K562 (cell line): ENCODE data around the gene ZBTB42. TPM values are rescaled to one million over a fixed set of nuclear protein-coding genes. Genes with fewer than 3 reads are reported as not detected.

Source experiments
- ATAC-seq: fragments of 200-7000 bp; cut with Tn5 transposase; 3 replicates; pipeline ENCODE4 v1.9.1; 2020; ENCODE audit warnings: moderate library complexity
- BruUV-seq: library from RNA; stranded (reverse); fragments of 400-500 nt; replicated peaks from 2 replicates; lab custom pipeline; 2021; lab: Mats Ljungman, UMichigan
- CTCF ChIA-PET: fragments of 300-600 bp; formaldehyde crosslinking; extraction: SDS; loops from one replicate; lab custom pipeline; 2021; ENCODE audit warnings: low intra/inter-chr PET ratio; lab: Yijun Ruan, JAX
- POLR2A ChIA-PET: fragments of 300-600, 350-650 bp; sonication (Branson Sonifier 250); formaldehyde crosslinking; extraction: SDS; loops from one replicate; lab custom pipeline; 2021; ENCODE audit warnings: antibody characterized with exemption, inconsistent platforms; lab: Yijun Ruan, JAX
- DNase-seq, 4 experiments: peaks; one replicate each; pipeline versions ENCODE4 v3.0.0 to v3.0.0-alpha.2; 2011 to 2018; ENCODE audit warnings: low spot score in 3 of 4, mixed read lengths in 3 of 4; ENCODE audit errors: extremely low read depth in 1 of 4
- FAIRE-seq: peaks from 2 replicates; lab custom pipeline; 2011; peaks lifted over from hg19 to GRCh38; lab: Jason Lieb, UNC
- H2AFZ ChIP-seq: 2 replicates; pipeline ENCODE4 v1.6.0; 2011; ENCODE audit warnings: low read depth, low read length, control low read depth, inconsistent platforms
- H3K27ac ChIP-seq: fragments of 200-600 bp; 3 replicates; pipeline ENCODE4 v1.8.0; 2011; ENCODE audit warnings: low read depth, mild to moderate bottlenecking, control low read depth, inconsistent platforms, low read length, moderate library complexity, mixed read lengths; ENCODE audit errors: extremely low read depth
- H3K27me3 ChIP-seq, 2 experiments: fragments of 300-600 bp in 1 of 2; 2 replicates in 1 of 2; 3 replicates in 1 of 2; pipeline versions ENCODE4 v1.6.0 to v1.8.0; 2011; ENCODE audit warnings: inconsistent platforms in 2 of 2, low read length in 2 of 2, mild to moderate bottlenecking in 1 of 2, mixed read lengths in 1 of 2, moderate library complexity in 1 of 2; ENCODE audit not compliant: control insufficient read depth in 2 of 2, insufficient read depth in 2 of 2
- H3K36me3 ChIP-seq: fragments of 300-600 bp; 3 replicates; pipeline ENCODE4 v1.8.0; 2011; ENCODE audit warnings: mild to moderate bottlenecking, low read length, inconsistent platforms; ENCODE audit not compliant: control insufficient read depth, insufficient read depth
- H3K4me1 ChIP-seq, 2 experiments: fragments of 200-600 bp in 1 of 2; replicated peaks in 1 of 2; 2 replicates in 1 of 2; 3 replicates in 1 of 2; pipeline versions ENCODE4 v1.5.1 to v1.8.0; 2011; ENCODE audit warnings: inconsistent platforms in 2 of 2, low read length in 2 of 2, mild to moderate bottlenecking in 1 of 2, mixed read lengths in 1 of 2, moderate library complexity in 1 of 2; ENCODE audit not compliant: control insufficient read depth in 2 of 2, insufficient read depth in 2 of 2
- H3K4me2 ChIP-seq: 2 replicates; pipeline ENCODE4 v1.6.1; 2011; ENCODE audit warnings: low read length, control low read depth, inconsistent platforms, mixed read lengths; ENCODE audit not compliant: insufficient read depth
- H3K4me3 ChIP-seq: fragments of 200-600 bp; sonication (generic), shearing (Covaris generic); 2 replicates; pipeline ENCODE4 v1.5.1; 2016; ENCODE audit warnings: control low read depth, inconsistent platforms
- H3K79me2 ChIP-seq: fragments of 200-600 bp; 3 replicates; pipeline ENCODE4 v1.8.0; 2011; ENCODE audit warnings: low read length, inconsistent platforms; ENCODE audit not compliant: control insufficient read depth, insufficient read depth
- H3K9ac ChIP-seq, 2 experiments: 2 replicates each; pipeline versions ENCODE4 v1.6.0 to v1.6.1; 2011; ENCODE audit warnings: low read depth in 2 of 2, low read length in 2 of 2, control low read depth in 1 of 2, inconsistent platforms in 1 of 2, mild to moderate bottlenecking in 1 of 2, mixed read lengths in 1 of 2; ENCODE audit not compliant: insufficient read depth in 1 of 2
- H3K9me1 ChIP-seq: one replicate; pipeline ENCODE4 v1.6.0; 2011; ENCODE audit warnings: inconsistent platforms, mild to moderate bottlenecking, low read length, moderate library complexity; ENCODE audit not compliant: control insufficient read depth, insufficient read depth
- H3K9me3 ChIP-seq: replicated peaks from 2 replicates; pipeline ENCODE4 v1.5.1; 2011; ENCODE audit warnings: low read depth, low read length, inconsistent platforms; ENCODE audit not compliant: control insufficient read depth, insufficient read depth
- H4K20me1 ChIP-seq: replicated peaks from 2 replicates; pipeline ENCODE4 v1.6.1; 2011; ENCODE audit warnings: low read length, inconsistent platforms, mixed read lengths; ENCODE audit not compliant: control insufficient read depth, insufficient read depth
- ARID1B ChIP-seq: fragments of 450-650 bp; IDR thresholded peaks from 2 replicates; pipeline ENCODE4 v1.6.1; 2016; ENCODE audit warnings: antibody characterized with exemption, mild to moderate bottlenecking, inconsistent platforms
- GATAD2B ChIP-seq: fragments of 450-650 bp; IDR thresholded peaks from 2 replicates; pipeline ENCODE4 v1.6.1; 2017; ENCODE audit warnings: mild to moderate bottlenecking, borderline replicate concordance
- HNRNPL ChIP-seq: fragments of 200-400 bp; formaldehyde crosslinking; IDR thresholded peaks from 2 replicates; pipeline ENCODE4 v1.6.1; 2017; ENCODE audit warnings: low read depth, mild to moderate bottlenecking, low read length
- MBD1 ChIP-seq: fragments of 250-450 bp; sonication (Bioruptor Pico); IDR thresholded peaks from 2 replicates; pipeline ENCODE4 v1.8.0; 2022; ENCODE audit warnings: inconsistent platforms
- NCOA2 ChIP-seq, 2 experiments: fragments of 450-650 bp; IDR thresholded peaks; 2 replicates each; pipeline ENCODE4 v1.6.1; 2018; ENCODE audit warnings: mild to moderate bottlenecking in 2 of 2, moderate library complexity in 1 of 2; ENCODE audit not compliant: partially characterized antibody in 2 of 2
- RBBP5 ChIP-seq: fragments of 200-600 bp; sonication (generic); IDR thresholded peaks from 2 replicates; pipeline ENCODE4 v1.6.1; 2012; ENCODE audit warnings: borderline replicate concordance, mild to moderate bottlenecking, low read length, control low read depth, inconsistent platforms; ENCODE audit not compliant: insufficient read depth, poor library complexity, severe bottlenecking
- RBFOX2 ChIP-seq: fragments of 200-400 bp; formaldehyde crosslinking; IDR thresholded peaks from 2 replicates; pipeline ENCODE4 v1.6.1; 2017; ENCODE audit warnings: low read depth, mild to moderate bottlenecking, low read length, moderate library complexity
- SMC3 ChIP-seq: conservative IDR thresholded peaks from 2 replicates; pipeline ENCODE4 v1.6.1; 2011; ENCODE audit warnings: low read depth, low read length, improper control_type of control experiment; ENCODE audit not compliant: insufficient read depth
- TOE1 ChIP-seq, 2 experiments: fragments of 450-650 bp in 1 of 2; sonication (generic) in 1 of 2; formaldehyde crosslinking in 1 of 2; IDR thresholded peaks; 2 replicates each; pipeline versions ENCODE4 v1.7.1 to v1.8.0; 2016 to 2022; ENCODE audit warnings: borderline replicate concordance in 2 of 2, mild to moderate bottlenecking in 2 of 2, antibody characterized with exemption in 1 of 2, inconsistent platforms in 1 of 2, low read depth in 1 of 2, missing genetic modification reagents in 1 of 2, moderate library complexity in 1 of 2
- ZBTB2 ChIP-seq: fragments of 450-650 bp; IDR thresholded peaks from 2 replicates; pipeline ENCODE4 v1.6.1; 2016; ENCODE audit warnings: antibody characterized with exemption
- ZBTB26 ChIP-seq: fragments of 450-650 bp; formaldehyde crosslinking; IDR thresholded peaks from 2 replicates; pipeline ENCODE4 v1.4.0; 2022; ENCODE audit warnings: missing genetic modification characterization
- ZNF584 ChIP-seq: fragments of 200-800 bp; sonication (Bioruptor generic); IDR thresholded peaks from 2 replicates; pipeline ENCODE4 v1.6.1; 2016; ENCODE audit warnings: low read depth, mild to moderate bottlenecking, missing genetic modification characterization, missing compliant biosample characterization
- WGBS: fragments of 100-300 bp; shearing (Covaris generic); methylation state at CpG from one replicate; pipeline ENCODE4 v1.1.6; 2016; ENCODE audit warnings: low coverage, mixed read lengths; ENCODE audit not compliant: insufficient coverage; ENCODE audit errors: missing lambda C conversion rate; 5-methylcytosine and 5-hydroxymethylcytosine counted together
- in situ Hi-C: fragments of 300-500 bp; cut with MboI; formaldehyde crosslinking; loops from 4 replicates; pipeline ENCODE4 v1.15.0; 2018; ENCODE audit warnings: inconsistent platforms, mixed read lengths
- intact Hi-C: fragments of 100-400 bp; cut with micrococcal nuclease; formaldehyde crosslinking; loops from 2 replicates; pipeline ENCODE4 v1.14.2; 2022
- polyA plus RNA-seq, 8 experiments: library from polyadenylated mRNA; depleted of rRNA in 4 of 8; stranded (reverse) in 5 of 8; unstranded in 3 of 8; fragments of >200 nt; fragmentation: Nextera tagmentation in 2 of 8; fragmentation: Illumina TruSeq in 1 of 8; extraction: Ambion mirVana in 2 of 8; extraction: Trizol in 1 of 8; gene quantifications; 2 replicates each; pipeline versions ENCODE4 v1.2.1 to v1.2.3, GENCODE V29; 2011 to 2014; ENCODE audit warnings: inconsistent platforms in 1 of 8, missing spikeins in 1 of 8
- total RNA-seq, 7 experiments: library from RNA; depleted of rRNA in 6 of 7; stranded (reverse); fragments of >200 nt in 6 of 7; fragmentation: Illumina TruSeq in 2 of 7; extraction: Trizol in 2 of 7; gene quantifications; 2 replicates each; pipeline versions ENCODE4 v1.2.1 to v1.2.3, GENCODE V29; 2011 to 2021; ENCODE audit warnings: low replicate concordance in 1 of 7
- TF ChIP-seq, protein P1 (sequence below): fragments of 250-450 bp; sonication (Bioruptor Pico); IDR thresholded peaks from 2 replicates; pipeline ENCODE4 v1.8.0; 2022; ENCODE audit warnings: moderate library complexity, mild to moderate bottlenecking, inconsistent platforms

Gene ZBTB42
- total and polyA plus RNA-seq, 9 of the 15 experiments (the other 6 are each of a cell fraction or from before 2014, with no cell fraction given) = 0.03 to 8.5 (median 2.4) TPM

DNA sequence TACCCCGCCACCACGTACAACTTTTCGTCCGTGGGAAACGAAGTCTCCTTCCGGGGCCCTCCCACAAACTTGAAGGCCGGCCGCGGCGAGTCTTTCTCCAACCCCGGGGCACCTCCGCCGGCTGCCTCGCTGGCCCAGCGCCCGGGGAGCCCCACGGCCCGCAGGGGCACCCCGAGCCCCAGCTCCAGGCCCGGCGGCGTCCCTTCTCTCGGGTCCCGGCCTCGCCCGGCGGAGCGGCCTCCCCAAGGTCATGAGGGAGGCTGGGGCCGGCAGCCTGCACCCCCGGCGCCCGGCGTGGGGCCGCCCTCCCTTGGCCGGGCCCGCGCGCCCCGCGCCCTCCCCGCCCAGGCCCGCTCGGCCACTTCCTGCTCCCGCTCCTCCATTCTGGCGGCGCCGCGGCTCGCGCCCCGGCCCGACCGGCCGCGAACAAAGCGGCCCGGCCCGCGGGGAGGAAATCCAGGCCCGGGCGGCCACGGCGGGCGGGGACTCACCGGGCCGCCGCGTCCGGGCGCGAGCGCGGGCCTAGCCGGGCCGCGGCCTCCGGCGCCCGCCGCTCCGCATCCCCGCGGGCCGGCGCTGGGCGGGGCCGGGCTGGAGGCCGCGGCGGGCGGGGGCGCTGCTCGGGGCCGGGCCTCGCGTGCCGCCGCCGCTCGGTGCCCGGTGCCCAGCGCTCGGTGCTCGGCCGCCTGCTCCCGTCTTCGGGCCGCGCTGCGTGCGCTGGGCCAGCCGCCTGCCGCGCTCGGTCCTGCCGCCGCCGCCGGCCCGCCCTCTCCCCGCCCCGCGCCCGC, 5.7 kb upstream of the ZBTB42 start, which contains the start of gene AKT1:
TSS of gene AKT1 (minus strand) at position 756 of the 788 bp plus-strand sequence. CDS start 3,105 bp downstream, outside the sequence.
- H3K9me1 ChIP-seq = no peaks in the 10 kb centered on the region
- H4K20me1 ChIP-seq = peaks cover 12% of the 10 kb centered on the region; the same call in 1 of the 2 replicates
- no peak for FAIRE-seq
- H3K27ac ChIP-seq = peak within 1 kb of the TSS; percentile 80
- WGBS = 0% methylated on average over 28 of the region's 124 CpGs
- H3K79me2 ChIP-seq = peaks cover 48% of the 10 kb centered on the region
- peak within 1 kb of the TSS; percentile 82 to 93 for H3K9ac ChIP-seq
- DNase-seq = peak in 3 of 4 experiments; percentile 52 to 72 (median 67)
- intact Hi-C loops (no loop called here), in situ Hi-C loops (no loop called here)
- peak within 1 kb of the TSS; percentile 77 for H2AFZ ChIP-seq
- peak; percentile 10; the same call in 1 of the 3 replicates for ATAC-seq
- no peaks in the 10 kb centered on the region for H3K9me3 ChIP-seq
- H3K27me3 ChIP-seq = no peaks in the 10 kb centered on the region
- H3K4me2 ChIP-seq = peak within 1 kb of the TSS; percentile 82
- peak within 1 kb of the TSS; percentile 70 for H3K4me3 ChIP-seq
- CTCF ChIA-PET = interaction anchor here (0.6 to 0.8 kb wide), 2 partner anchors 21 to 74 kb away, joined by 3 read pairs; no protein-coding TSS in a partner anchor
- peaks cover 50 to 94% of the 10 kb centered on the region in 2 experiments for H3K4me1 ChIP-seq
- H3K36me3 ChIP-seq = peaks cover 29% of the 10 kb centered on the region; the same call in 1 of the 3 replicates
- POLR2A ChIA-PET = interaction anchor here (0.8 to 0.9 kb wide), 2 partner anchors 9 to 59 kb away, joined by 4 read pairs; no protein-coding TSS in a partner anchor
- no TSS peak for BruUV-seq
- TF ChIP-seq ZNF584 (CRISPR knock-in tag) (no peak), MBD1 (CRISPR knock-in tag) (no peak), GATAD2B (peak; percentile 62; the same call in 1 of the 2 replicates), TOE1 (IDR thresholded peaks at IDR 0.05; ENCODE audit: borderline replicate concordance) (no peak), TOE1 (CRISPR knock-in tag; IDR thresholded peaks at IDR 0.05; ENCODE audit: borderline replicate concordance, low read depth) (no peak), ZBTB2 (no peak), ZBTB26 (CRISPR knock-in tag) (no peak), RBBP5 (peak; percentile 9), RBFOX2 (peak; percentile 47), NCOA2 (IDR thresholded peaks at IDR 0.05; ENCODE audit: partially characterized antibody in 2 of 2) (no peak), SMC3 (no peak), HNRNPL (no peak), ARID1B (no peak)
- TF ChIP-seq, protein P1, sequence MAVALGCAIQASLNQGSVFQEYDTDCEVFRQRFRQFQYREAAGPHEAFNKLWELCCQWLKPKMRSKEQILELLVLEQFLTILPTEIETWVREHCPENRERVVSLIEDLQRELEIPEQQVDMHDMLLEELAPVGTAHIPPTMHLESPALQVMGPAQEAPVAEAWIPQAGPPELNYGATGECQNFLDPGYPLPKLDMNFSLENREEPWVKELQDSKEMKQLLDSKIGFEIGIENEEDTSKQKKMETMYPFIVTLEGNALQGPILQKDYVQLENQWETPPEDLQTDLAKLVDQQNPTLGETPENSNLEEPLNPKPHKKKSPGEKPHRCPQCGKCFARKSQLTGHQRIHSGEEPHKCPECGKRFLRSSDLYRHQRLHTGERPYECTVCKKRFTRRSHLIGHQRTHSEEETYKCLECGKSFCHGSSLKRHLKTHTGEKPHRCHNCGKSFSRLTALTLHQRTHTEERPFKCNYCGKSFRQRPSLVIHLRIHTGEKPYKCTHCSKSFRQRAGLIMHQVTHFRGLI (CRISPR knock-in tag) = no peak
